ENCODE measurements around the gene STXBP6. TPM values are rescaled to one million over a fixed set of nuclear protein-coding genes. Genes with fewer than 3 reads are reported as not detected.

Gene STXBP6
- total and polyA plus RNA-seq, 2 donors (not counting 3 experiments of a cell fraction or from before 2014, with no cell fraction given), result 0.06 TPM; not detected in 1

GRCh38 chr14:24988760-24989159 lies 61.2 kb downstream of the STXBP6 start:
- H3K4me3 ChIP-seq (replicated peaks in 1 of 3; ENCODE audit: insufficient read depth in 1 of 3, low read depth in 1 of 3, low read length in 3 of 3), result no peak overlapping the region
- no peak for FAIRE-seq
- TF ChIP-seq JUN (IDR thresholded peaks at IDR 0.05; ENCODE audit: borderline replicate concordance, insufficient read depth, insufficient read length, low read depth), result no peak
- no peak for TF ChIP-seq POLR2AphosphoS5 (IDR thresholded peaks at IDR 0.05; ENCODE audit: insufficient read depth, low read depth, low read length)
- TF ChIP-seq GATA2 (IDR thresholded peaks at IDR 0.05; ENCODE audit: insufficient read depth, insufficient read length, low read depth, low read length), result no peak
- no peak for TF ChIP-seq POLR2A (IDR thresholded peaks at IDR 0.05; ENCODE audit: low read depth, low read length)
- TF ChIP-seq EZH2 (IDR thresholded peaks at IDR 0.05; ENCODE audit: borderline replicate concordance, low read depth, low read length, severe bottlenecking), result no peak
- no peak for TF ChIP-seq MAX (IDR thresholded peaks at IDR 0.05; ENCODE audit: insufficient read depth, insufficient read length)
- CTCF ChIA-PET, result no interaction called here
- no peaks in the 10 kb centered on the region for H3K9me1 ChIP-seq (replicated peaks; ENCODE audit: control insufficient read depth, extremely low read depth, insufficient read depth, low read length)
- no peak overlapping the region for H3K4me2 ChIP-seq (ENCODE audit: insufficient read depth, low read length)
- H3K9me3 ChIP-seq (replicated peaks; ENCODE audit: control insufficient read depth, insufficient read depth, low read length), result no peaks in the 10 kb centered on the region
- dilution Hi-C loops (cut with MboI; ENCODE audit: extremely low pct_ligation_motif_present, low sequenced_read_pairs), result no loop called here
- no peaks in the 10 kb centered on the region for H3K27me3 ChIP-seq (ENCODE audit: control insufficient read depth in 2 of 2, insufficient read depth in 2 of 2, low read length in 2 of 2)
- BruUV-seq (replicated peaks), result no TSS peak
- H3K4me1 ChIP-seq (ENCODE audit: control insufficient read depth, extremely low read depth, insufficient read depth, low read length), result peaks cover 2% of the 10 kb centered on the region
- no peaks in the 10 kb centered on the region for H3K79me2 ChIP-seq (ENCODE audit: control insufficient read depth, insufficient read depth, low read length)
- H3K9ac ChIP-seq (replicated peaks; ENCODE audit: extremely low read depth, insufficient read depth, low read length), result no peak overlapping the region
- intact Hi-C loops (cut with micrococcal nuclease), result no loop called here
- H4K20me1 ChIP-seq (replicated peaks; ENCODE audit: control insufficient read depth, extremely low read depth, insufficient read depth, low read length), result no peaks in the 10 kb centered on the region
- H3K27ac ChIP-seq (ENCODE audit: insufficient read depth, low read depth, low read length), result no peak overlapping the region
- no peak overlapping the region for H2AFZ ChIP-seq (ENCODE audit: low read depth, low read length)
- POLR2A ChIA-PET, result no interaction called here
- no peaks in the 10 kb centered on the region for H3K36me3 ChIP-seq (ENCODE audit: control insufficient read depth in 2 of 2, extremely low read depth in 1 of 2, insufficient read depth in 2 of 2, low read length in 2 of 2)
- DNase-seq (ENCODE audit: low read depth, low spot score), result no peak

GRCh38 chr14:24986206-24986893 lies 63.6 kb downstream of the STXBP6 start:
- DNase-seq (ENCODE audit: low read depth, low spot score) (no peak), FAIRE-seq (no peak)
- POLR2A ChIA-PET, result no interaction called here
- no peak overlapping the region for H2AFZ ChIP-seq (ENCODE audit: low read depth, low read length)
- H3K9ac ChIP-seq (replicated peaks; ENCODE audit: extremely low read depth, insufficient read depth, low read length), result no peak overlapping the region
- no peaks in the 10 kb centered on the region for H3K36me3 ChIP-seq (ENCODE audit: control insufficient read depth in 2 of 2, extremely low read depth in 1 of 2, insufficient read depth in 2 of 2, low read length in 2 of 2)
- no peaks in the 10 kb centered on the region for H3K9me3 ChIP-seq (replicated peaks; ENCODE audit: control insufficient read depth, insufficient read depth, low read length)
- CTCF ChIA-PET, result no interaction called here
- H3K9me1 ChIP-seq (replicated peaks; ENCODE audit: control insufficient read depth, extremely low read depth, insufficient read depth, low read length), result no peaks in the 10 kb centered on the region
- intact Hi-C loops (cut with micrococcal nuclease), result no loop called here
- no peak for TF ChIP-seq MAX (IDR thresholded peaks at IDR 0.05; ENCODE audit: insufficient read depth, insufficient read length)
- no peak for TF ChIP-seq JUN (IDR thresholded peaks at IDR 0.05; ENCODE audit: borderline replicate concordance, insufficient read depth, insufficient read length, low read depth)
- no peak for TF ChIP-seq MYC (IDR thresholded peaks at IDR 0.05; ENCODE audit: low read depth, low read length)
- TF ChIP-seq EZH2 (IDR thresholded peaks at IDR 0.05; ENCODE audit: borderline replicate concordance, low read depth, low read length, severe bottlenecking), result no peak
- no peak for TF ChIP-seq CTCF (IDR thresholded peaks at IDR 0.05; ENCODE audit: extremely low read depth in 1 of 2, insufficient read depth in 1 of 2, low read depth in 1 of 2, low read length in 2 of 2)
- TF ChIP-seq GATA2 (IDR thresholded peaks at IDR 0.05; ENCODE audit: insufficient read depth, insufficient read length, low read depth, low read length), result no peak
- no peak for TF ChIP-seq POLR2AphosphoS5 (IDR thresholded peaks at IDR 0.05; ENCODE audit: insufficient read depth, low read depth, low read length)
- no peak for TF ChIP-seq POLR2A (IDR thresholded peaks at IDR 0.05; ENCODE audit: low read depth, low read length)
- no peak for TF ChIP-seq FOS (IDR thresholded peaks at IDR 0.05; ENCODE audit: borderline replicate concordance, insufficient read depth, low read length)
- peaks cover 2% of the 10 kb centered on the region for H3K4me1 ChIP-seq (ENCODE audit: control insufficient read depth, extremely low read depth, insufficient read depth, low read length)
- no peak overlapping the region for H3K4me3 ChIP-seq (replicated peaks in 1 of 3; ENCODE audit: insufficient read depth in 1 of 3, low read depth in 1 of 3, low read length in 3 of 3)
- no peak overlapping the region for H3K4me2 ChIP-seq (ENCODE audit: insufficient read depth, low read length)
- no peaks in the 10 kb centered on the region for H3K79me2 ChIP-seq (ENCODE audit: control insufficient read depth, insufficient read depth, low read length)
- no peaks in the 10 kb centered on the region for H3K27me3 ChIP-seq (ENCODE audit: control insufficient read depth in 2 of 2, insufficient read depth in 2 of 2, low read length in 2 of 2)
- no peak overlapping the region for H3K27ac ChIP-seq (ENCODE audit: insufficient read depth, low read depth, low read length)
- dilution Hi-C loops (cut with MboI; ENCODE audit: extremely low pct_ligation_motif_present, low sequenced_read_pairs), result no loop called here
- H4K20me1 ChIP-seq (replicated peaks; ENCODE audit: control insufficient read depth, extremely low read depth, insufficient read depth, low read length), result no peaks in the 10 kb centered on the region
- BruUV-seq (replicated peaks), result no TSS peak

Measured in endothelial cell of umbilical vein (primary cell).